CD4-positive, alpha-beta T cell treated with Interleukin-6 for 4 hours (primary cell): ENCODE results near the gene HTN1.
"Not testable (repeated sequence)": the region's sequence is repeated elsewhere in the genome, so short reads cannot be mapped to it uniquely, and the experiment has no call there.

Experiments used
- DNase-seq: peaks from one replicate; pipeline ENCODE4 v3.0.0-alpha.2; 2020; ENCODE audit warnings: mixed read lengths

The HTN1 gene

DNA sequence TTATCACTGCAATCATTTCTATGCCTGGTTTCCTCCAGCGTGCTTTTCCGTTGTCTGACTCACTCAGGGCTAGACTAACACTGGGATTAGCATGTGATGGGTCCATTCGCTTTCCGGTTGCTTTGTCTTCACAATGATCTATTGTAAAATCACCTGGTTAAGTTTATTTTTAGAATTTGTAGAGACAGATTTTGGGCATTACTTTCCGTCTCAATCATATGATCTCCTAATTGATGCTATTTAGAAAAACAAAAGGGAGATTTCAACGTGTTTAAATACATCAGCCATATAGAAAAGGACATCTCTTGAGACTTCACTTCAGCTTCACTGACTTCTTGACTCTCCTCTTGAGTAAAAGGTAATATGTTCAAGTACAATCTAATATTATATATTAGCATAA lies at the start of gene HTN1:
Gene HTN1, plus strand, starts transcription at position 301 of the 400 bp plus-strand sequence. CDS start 2,639 bp downstream, outside the sequence.
- not testable (repeated sequence) for DNase-seq

DNA sequence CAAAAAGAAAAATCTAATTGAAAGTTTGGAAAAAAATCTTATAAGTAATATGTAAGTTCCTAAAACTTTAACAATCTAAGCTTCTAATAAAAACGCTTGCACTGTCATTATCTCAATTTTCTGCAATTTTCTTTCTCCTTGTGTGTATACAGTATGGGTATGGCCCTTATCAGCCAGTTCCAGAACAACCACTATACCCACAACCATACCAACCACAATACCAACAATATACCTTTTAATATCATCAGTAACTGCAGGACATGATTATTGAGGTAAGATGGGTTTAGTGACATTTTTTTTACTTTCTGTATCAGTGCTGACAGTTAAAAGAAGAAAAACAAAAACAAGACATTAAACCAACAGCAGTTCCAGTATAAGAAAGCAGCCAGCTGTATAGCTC lies 49.5 kb upstream of the HTN1 start:
- DNase-seq = no peak

DNA sequence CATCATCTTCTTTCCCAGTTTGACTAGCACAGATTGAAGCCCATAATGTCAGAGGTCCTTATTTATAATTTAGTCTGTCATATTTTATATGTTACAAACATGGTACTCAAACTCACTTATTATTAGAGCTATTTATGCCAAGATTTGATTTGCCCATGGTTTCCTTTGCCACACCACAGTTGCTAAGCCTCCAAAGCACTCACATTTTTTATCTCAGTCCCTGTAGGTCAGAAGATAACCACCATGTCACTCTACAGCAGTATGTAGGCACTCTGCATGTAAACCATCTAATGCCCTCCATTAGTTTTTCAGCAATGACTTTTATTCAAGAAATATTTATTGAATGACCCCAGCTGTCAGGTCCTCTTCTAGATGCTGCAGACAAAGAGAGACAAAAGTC lies 47.7 kb upstream of the HTN1 start:
- DNase-seq = no peak

DNA sequence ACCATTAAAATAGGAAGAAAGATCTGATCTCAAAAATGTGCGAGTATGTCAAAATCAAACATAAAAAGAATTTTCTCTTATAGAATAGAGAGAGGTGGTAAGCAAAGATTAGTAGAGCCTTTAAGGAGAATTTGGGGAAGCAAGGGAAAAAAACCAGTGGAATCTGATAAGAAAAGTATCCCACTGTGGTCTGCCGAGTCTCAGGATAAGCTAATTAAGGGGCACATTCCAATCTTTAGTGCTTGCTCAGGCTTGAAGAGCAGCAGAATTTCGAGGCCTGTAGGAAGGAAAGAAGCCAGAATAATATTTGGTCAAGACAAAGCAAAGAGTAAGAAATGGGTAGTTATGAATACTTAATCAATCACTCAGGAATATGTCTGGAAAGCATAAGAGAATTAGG lies 41.5 kb upstream of the HTN1 start:
- DNase-seq = no peak

DNA sequence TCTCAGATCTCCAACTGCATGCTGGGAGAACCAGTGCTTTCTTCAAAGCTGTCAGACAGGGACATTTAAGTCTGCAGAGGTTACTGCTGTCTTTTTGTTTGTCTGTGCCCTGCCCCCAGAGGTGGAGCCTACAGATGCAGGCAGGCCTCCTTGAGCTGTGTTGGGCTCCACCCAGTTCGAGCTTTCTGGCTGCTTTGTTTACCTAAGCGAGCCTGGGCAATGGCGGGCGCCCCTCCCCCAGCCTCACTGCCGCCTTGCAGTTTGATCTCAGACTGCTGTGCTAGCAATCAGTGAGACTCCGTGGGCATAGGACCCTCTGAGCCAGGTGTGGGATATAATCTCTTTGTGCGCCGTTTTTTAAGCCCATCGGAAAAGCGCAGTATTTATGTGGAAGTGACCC lies 31.2 kb upstream of the HTN1 start:
- DNase-seq = not testable (repeated sequence)

DNA sequence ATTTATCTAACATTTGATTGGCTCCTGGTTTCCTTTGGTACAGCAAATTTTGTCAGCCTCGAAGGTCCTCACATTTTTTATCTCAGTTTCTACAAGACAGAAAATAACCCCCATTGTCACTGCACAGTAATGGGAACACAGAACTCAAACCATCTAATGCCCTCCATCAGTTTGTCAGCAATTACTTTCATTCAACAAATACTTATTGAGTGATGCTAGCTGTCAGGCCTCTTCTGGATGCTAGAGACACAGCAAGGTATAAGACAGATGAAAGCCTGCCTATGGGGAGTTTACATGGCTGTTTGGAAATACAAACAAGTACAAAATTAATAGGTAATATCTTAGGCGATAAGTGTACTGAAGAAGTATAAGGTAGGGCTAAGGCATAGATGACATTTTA lies 27.0 kb upstream of the HTN1 start:
- no peak for DNase-seq

DNA sequence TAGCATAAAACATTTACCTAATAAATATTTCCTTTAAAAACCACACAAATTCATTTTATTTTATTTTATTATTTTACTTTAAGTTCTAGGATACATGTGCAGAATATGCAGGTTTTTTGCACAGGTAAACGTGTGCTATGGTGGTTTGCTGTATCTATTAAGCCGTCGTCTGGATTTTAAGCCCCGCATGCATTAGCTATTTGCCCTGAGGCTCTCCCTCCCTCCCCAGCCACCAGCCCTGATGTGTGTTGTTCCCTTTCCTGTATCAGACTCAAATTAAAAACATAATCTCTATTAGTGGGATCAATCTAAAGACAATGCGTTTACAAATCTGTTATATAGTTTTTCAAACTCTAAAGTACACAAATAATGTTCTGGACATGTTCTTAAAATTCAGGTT lies 23.2 kb upstream of the HTN1 start:
- DNase-seq = no peak

DNA sequence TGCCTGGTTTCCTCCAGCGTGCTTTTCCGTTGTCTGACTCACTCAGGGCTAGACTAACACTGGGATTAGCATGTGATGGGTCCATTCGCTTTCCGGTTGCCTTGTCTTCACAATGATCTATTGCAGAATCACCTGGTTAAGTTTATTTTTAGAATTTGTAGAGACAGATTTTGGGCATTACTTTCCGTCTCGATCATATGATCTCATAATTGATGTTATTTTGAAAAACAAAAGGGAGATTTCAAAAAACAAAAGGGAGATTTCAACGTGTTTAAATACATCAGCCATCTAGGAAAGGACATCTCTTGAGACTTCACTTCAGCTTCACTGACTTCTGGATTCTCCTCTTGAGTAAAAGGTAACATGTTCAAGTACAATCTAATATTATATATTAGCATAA lies 22.1 kb upstream of the HTN1 start, which contains the start of gene HTN3:
Gene HTN3, plus strand, starts transcription at position 301 of the 400 bp plus-strand sequence. CDS start 2,282 bp downstream, outside the sequence.
- not testable (repeated sequence) for DNase-seq

DNA sequence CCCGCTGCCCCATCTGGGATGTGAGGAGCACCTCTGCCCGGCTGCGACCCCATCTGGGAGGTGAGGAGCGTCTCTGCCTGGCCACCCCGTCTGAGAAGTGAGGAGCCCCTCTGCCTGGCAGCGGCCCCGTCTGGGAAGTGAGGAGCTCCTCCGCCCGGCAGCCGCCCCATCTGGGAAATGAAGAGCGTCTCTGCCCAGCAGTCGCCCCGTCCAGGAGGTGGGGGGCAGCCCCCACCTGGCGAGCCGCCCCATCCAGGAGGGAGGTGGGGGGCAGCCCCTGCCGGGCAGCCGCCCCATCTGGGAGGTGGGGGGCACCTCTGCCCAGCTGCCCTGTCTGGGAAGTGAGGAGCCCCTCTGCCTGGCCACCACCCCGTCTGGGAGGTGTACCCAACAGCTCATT lies 12.7 kb upstream of the HTN1 start:
- not testable (repeated sequence) for DNase-seq

DNA sequence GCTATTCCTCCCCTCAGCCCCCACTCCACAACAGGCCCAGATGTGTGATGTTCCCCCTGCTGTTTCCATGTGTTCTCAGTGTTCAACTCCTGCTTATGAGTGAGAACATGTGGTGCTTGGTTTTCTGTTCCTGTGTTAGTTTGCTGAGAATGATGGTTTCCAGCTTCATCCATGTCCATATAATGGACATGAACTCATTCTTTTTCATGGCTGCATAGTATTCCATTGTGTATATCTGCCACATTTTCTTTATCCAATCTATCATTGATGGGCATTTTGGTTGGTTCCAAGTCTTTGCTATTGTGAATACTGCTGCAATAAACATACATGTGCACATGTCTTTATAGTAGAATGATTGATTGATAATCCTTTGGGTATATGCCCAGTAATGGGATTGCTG lies 10.3 kb upstream of the HTN1 start:
- DNase-seq = not testable (repeated sequence)

DNA sequence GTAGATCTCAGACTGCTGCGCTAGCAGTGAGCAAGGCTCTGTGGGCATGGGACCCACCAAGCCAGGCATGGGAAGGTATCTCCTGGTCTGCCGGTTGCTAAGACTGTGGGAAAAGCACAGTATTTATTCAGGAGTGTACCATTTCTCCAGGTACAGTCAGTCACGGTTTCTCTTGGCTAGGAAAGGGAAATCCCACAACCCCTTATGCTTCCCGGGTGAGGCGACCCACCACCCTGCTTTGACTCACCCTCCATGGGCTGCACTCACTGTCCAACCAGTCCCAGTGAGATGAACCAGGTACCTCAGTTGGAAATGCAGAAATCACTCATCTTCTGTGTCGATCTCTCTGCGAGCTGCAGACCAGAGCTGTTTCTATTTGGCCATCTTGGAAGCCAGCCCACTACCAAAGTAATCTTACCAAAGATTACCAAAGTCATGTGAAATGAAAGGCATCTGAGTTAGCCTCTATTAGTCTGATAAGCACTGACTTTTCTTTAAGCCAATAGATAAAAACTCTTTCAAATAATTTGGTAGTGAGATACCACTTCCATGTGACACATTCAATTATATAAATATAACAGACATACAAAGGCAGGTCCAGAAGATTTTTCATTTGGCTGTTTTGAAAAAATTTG lies 8.5 kb upstream of the HTN1 start:
- DNase-seq = no peak

DNA sequence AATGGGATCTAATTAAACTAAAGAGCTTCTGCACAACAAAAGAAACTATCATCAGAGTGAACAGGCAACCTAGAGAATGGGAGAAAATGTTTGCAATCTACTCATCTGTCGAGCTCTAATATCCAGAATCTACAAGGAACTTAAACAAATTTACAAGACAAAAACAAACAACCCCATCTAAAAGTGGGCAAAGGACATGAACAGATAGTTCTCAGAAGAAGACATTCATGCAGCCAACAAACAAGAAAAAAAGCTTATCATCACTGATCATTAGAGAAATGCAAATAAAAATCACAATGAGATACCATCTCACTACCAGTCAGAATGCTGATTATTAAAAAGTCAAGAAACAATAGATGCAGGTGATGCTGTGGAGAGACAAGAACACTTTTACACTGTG lies 6.3 kb downstream of the HTN1 start:
- not testable (repeated sequence) for DNase-seq

DNA sequence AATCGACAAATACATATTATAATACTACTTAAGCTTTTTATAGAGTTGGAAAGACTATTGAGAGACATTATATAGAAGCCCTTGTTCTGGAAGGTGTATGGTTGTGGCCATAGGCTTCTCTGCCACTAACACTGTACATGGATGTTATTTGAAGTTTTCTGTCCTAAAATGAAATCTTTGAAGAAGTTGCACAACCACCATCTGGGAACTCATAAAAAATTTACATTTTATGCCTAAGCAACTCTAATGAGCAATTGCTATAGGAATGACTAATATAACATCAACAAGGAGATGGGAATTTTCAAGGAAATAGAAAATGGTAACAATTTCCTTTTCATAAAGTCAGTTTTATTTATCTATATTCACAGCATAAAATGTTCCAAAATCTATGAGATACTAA lies 7.4 kb downstream of the HTN1 start:
- no peak for DNase-seq

DNA sequence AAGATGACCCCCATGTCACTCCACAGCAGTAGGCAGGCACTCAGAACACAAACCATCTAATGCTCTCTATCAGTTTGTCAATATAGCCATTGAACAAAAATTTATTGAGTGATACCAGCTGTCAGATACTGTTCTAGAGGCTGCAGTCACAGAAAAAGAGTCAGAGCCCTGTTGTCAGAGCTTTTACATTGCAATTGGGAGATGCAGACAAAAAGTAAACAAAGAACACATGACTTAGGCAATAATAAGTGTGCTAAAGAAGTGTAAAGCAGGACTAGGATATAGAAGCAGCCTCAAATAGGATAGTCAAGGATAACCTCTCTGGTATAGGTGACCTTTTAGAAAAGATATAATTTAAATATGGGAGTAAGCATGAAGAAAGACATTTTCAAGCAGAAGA lies 8.9 kb downstream of the HTN1 start:
- no peak for DNase-seq

DNA sequence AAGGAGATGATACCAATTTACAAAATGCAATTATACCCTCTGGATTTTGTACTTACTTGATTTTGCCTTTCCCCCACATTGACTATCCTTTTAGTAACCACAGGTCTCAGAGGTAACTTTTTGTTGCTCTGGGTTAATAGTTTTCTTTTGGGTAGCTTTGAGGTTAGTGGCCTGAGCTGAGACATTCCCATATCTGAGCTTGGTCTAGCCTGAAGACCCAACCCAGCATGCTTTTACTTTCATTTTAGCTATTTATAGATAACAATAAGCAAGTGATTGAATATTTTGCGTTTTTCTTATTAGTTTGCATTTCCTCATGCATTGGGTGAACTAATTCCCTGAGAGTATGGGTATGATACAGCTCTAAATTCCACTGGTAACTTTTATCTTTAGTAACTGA lies 11.8 kb downstream of the HTN1 start:
- no peak for DNase-seq

DNA sequence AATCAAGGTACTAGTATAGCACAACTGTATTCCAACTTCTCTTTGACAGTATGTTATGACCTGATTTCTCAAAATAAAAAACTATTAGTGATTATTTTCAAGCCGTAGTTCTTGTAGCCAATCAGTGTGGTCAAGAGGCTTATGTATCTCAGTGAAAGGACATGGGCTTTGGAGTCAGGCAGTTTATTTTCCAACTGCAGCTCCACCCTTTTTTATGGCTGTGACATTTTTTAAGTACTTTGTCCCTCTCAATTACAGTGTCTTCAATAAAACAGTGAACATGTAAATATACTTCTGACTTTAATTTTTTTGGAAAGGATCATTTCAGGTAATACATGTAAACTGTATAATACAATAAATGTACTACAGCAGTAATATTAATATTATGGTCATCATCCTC lies 30.0 kb downstream of the HTN1 start:
- no peak for DNase-seq

DNA sequence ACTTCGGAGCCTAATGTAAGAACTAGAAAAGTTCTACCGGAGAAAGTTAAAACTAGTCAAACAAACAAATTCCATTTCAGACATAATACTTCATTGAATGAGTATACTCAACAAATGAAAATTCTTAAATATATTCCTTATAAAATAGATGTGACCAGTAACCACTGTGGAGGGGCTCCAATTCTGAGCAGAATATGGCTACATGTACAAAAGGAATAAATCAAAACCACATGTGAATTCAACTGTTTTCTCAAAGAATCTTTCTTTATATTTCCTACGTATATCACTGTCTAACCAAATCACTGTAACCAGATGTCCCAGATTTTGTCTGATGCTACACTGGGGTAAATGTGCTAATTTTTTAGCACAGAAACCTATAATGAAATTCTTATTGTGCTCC lies 49.0 kb downstream of the HTN1 start:
- DNase-seq = no peak
